K562 (cell line): Measurements from ENCODE around the gene LTBR. TPM values are rescaled to one million over a fixed set of nuclear protein-coding genes. Genes with fewer than 3 reads are reported as not detected.

Source experiments
- ATAC-seq: fragments of 200-7000 bp; cut with Tn5 transposase; 3 replicates; pipeline ENCODE4 v1.9.1; 2020; ENCODE audit warnings: moderate library complexity
- BruUV-seq: library from RNA; stranded (reverse); fragments of 400-500 nt; replicated peaks from 2 replicates; lab custom pipeline; 2021; lab: Mats Ljungman, UMichigan
- CTCF ChIA-PET: fragments of 300-600 bp; formaldehyde crosslinking; extraction: SDS; loops from one replicate; lab custom pipeline; 2021; ENCODE audit warnings: low intra/inter-chr PET ratio; lab: Yijun Ruan, JAX
- POLR2A ChIA-PET: fragments of 300-600, 350-650 bp; sonication (Branson Sonifier 250); formaldehyde crosslinking; extraction: SDS; loops from one replicate; lab custom pipeline; 2021; ENCODE audit warnings: antibody characterized with exemption, inconsistent platforms; lab: Yijun Ruan, JAX
- DNase-seq, 4 experiments: peaks; one replicate each; pipeline versions ENCODE4 v3.0.0 to v3.0.0-alpha.2; 2011 to 2018; ENCODE audit warnings: low spot score in 3 of 4, mixed read lengths in 3 of 4; ENCODE audit errors: extremely low read depth in 1 of 4
- FAIRE-seq: peaks from 2 replicates; lab custom pipeline; 2011; peaks lifted over from hg19 to GRCh38; lab: Jason Lieb, UNC
- H2AFZ ChIP-seq: 2 replicates; pipeline ENCODE4 v1.6.0; 2011; ENCODE audit warnings: low read depth, low read length, control low read depth, inconsistent platforms
- H3K27ac ChIP-seq: fragments of 200-600 bp; 3 replicates; pipeline ENCODE4 v1.8.0; 2011; ENCODE audit warnings: low read depth, mild to moderate bottlenecking, control low read depth, inconsistent platforms, low read length, moderate library complexity, mixed read lengths; ENCODE audit errors: extremely low read depth
- H3K27me3 ChIP-seq, 2 experiments: fragments of 300-600 bp in 1 of 2; 2 replicates in 1 of 2; 3 replicates in 1 of 2; pipeline versions ENCODE4 v1.6.0 to v1.8.0; 2011; ENCODE audit warnings: inconsistent platforms in 2 of 2, low read length in 2 of 2, mild to moderate bottlenecking in 1 of 2, mixed read lengths in 1 of 2, moderate library complexity in 1 of 2; ENCODE audit not compliant: control insufficient read depth in 2 of 2, insufficient read depth in 2 of 2
- H3K36me3 ChIP-seq: fragments of 300-600 bp; 3 replicates; pipeline ENCODE4 v1.8.0; 2011; ENCODE audit warnings: mild to moderate bottlenecking, low read length, inconsistent platforms; ENCODE audit not compliant: control insufficient read depth, insufficient read depth
- H3K4me1 ChIP-seq, 2 experiments: fragments of 200-600 bp in 1 of 2; replicated peaks in 1 of 2; 2 replicates in 1 of 2; 3 replicates in 1 of 2; pipeline versions ENCODE4 v1.5.1 to v1.8.0; 2011; ENCODE audit warnings: inconsistent platforms in 2 of 2, low read length in 2 of 2, mild to moderate bottlenecking in 1 of 2, mixed read lengths in 1 of 2, moderate library complexity in 1 of 2; ENCODE audit not compliant: control insufficient read depth in 2 of 2, insufficient read depth in 2 of 2
- H3K4me2 ChIP-seq: 2 replicates; pipeline ENCODE4 v1.6.1; 2011; ENCODE audit warnings: low read length, control low read depth, inconsistent platforms, mixed read lengths; ENCODE audit not compliant: insufficient read depth
- H3K4me3 ChIP-seq: fragments of 200-600 bp; sonication (generic), shearing (Covaris generic); 2 replicates; pipeline ENCODE4 v1.5.1; 2016; ENCODE audit warnings: control low read depth, inconsistent platforms
- H3K79me2 ChIP-seq: fragments of 200-600 bp; 3 replicates; pipeline ENCODE4 v1.8.0; 2011; ENCODE audit warnings: low read length, inconsistent platforms; ENCODE audit not compliant: control insufficient read depth, insufficient read depth
- H3K9ac ChIP-seq, 2 experiments: 2 replicates each; pipeline versions ENCODE4 v1.6.0 to v1.6.1; 2011; ENCODE audit warnings: low read depth in 2 of 2, low read length in 2 of 2, control low read depth in 1 of 2, inconsistent platforms in 1 of 2, mild to moderate bottlenecking in 1 of 2, mixed read lengths in 1 of 2; ENCODE audit not compliant: insufficient read depth in 1 of 2
- H3K9me1 ChIP-seq: one replicate; pipeline ENCODE4 v1.6.0; 2011; ENCODE audit warnings: inconsistent platforms, mild to moderate bottlenecking, low read length, moderate library complexity; ENCODE audit not compliant: control insufficient read depth, insufficient read depth
- H3K9me3 ChIP-seq: replicated peaks from 2 replicates; pipeline ENCODE4 v1.5.1; 2011; ENCODE audit warnings: low read depth, low read length, inconsistent platforms; ENCODE audit not compliant: control insufficient read depth, insufficient read depth
- H4K20me1 ChIP-seq: replicated peaks from 2 replicates; pipeline ENCODE4 v1.6.1; 2011; ENCODE audit warnings: low read length, inconsistent platforms, mixed read lengths; ENCODE audit not compliant: control insufficient read depth, insufficient read depth
- EP400 ChIP-seq: fragments of 450-650 bp; IDR thresholded peaks from 2 replicates; pipeline ENCODE4 v1.6.1; 2017; ENCODE audit warnings: antibody characterized with exemption, mild to moderate bottlenecking, moderate library complexity
- GABPA ChIP-seq: fragments of 200-800 bp; sonication (Bioruptor generic); conservative IDR thresholded peaks from 2 replicates; pipeline ENCODE4 v1.6.1; 2016; ENCODE audit warnings: low read depth, missing genetic modification characterization, missing compliant biosample characterization
- HDAC3 ChIP-seq: fragments of 450-650 bp; IDR thresholded peaks from 2 replicates; pipeline ENCODE4 v1.6.1; 2018; ENCODE audit warnings: borderline replicate concordance, mild to moderate bottlenecking, moderate library complexity; ENCODE audit not compliant: partially characterized antibody
- HOMEZ ChIP-seq: fragments of 250-450 bp; sonication (Bioruptor Pico); IDR thresholded peaks from 2 replicates; pipeline ENCODE4 v1.4.0; 2020; ENCODE audit warnings: mild to moderate bottlenecking, moderate library complexity
- KLF16 ChIP-seq: IDR thresholded peaks from 2 replicates; pipeline ENCODE4 v1.6.1; 2016; ENCODE audit warnings: antibody characterized with exemption
- MNT ChIP-seq, 2 experiments: fragments of 450-650 bp; conservative IDR thresholded peaks; 2 replicates each; pipeline ENCODE4 v1.6.1; 2017; ENCODE audit warnings: mild to moderate bottlenecking in 2 of 2, moderate library complexity in 2 of 2
- MYNN ChIP-seq, 2 experiments: sonication (generic); formaldehyde crosslinking in 1 of 2; IDR thresholded peaks; 2 replicates each; pipeline versions ENCODE4 v1.5.0 to v1.6.1; 2016 to 2020; ENCODE audit warnings: antibody characterized with exemption in 1 of 2, missing genetic modification reagents in 1 of 2
- NRF1 ChIP-seq, 2 experiments: fragments of 450-650 bp; IDR thresholded peaks in 1 of 2; conservative IDR thresholded peaks in 1 of 2; 2 replicates each; pipeline ENCODE4 v1.6.1; 2014; ENCODE audit warnings: mild to moderate bottlenecking in 2 of 2
- POLR2H ChIP-seq: IDR thresholded peaks from 2 replicates; pipeline ENCODE4 v1.6.1; 2016; ENCODE audit warnings: missing genetic modification characterization, low read depth, mild to moderate bottlenecking, control low read depth, missing compliant biosample characterization, moderate library complexity
- SRF ChIP-seq, 2 experiments: fragments of 250-450, 450-650 bp in 1 of 2; sonication (Bioruptor Pico) in 1 of 2; sonication (generic) in 1 of 2; formaldehyde crosslinking; IDR thresholded peaks; 2 replicates each; pipeline versions ENCODE4 v1.5.0 to v1.5.1; 2020 to 2022; ENCODE audit warnings: mild to moderate bottlenecking in 1 of 2, missing genetic modification reagents in 1 of 2
- ZFP36 ChIP-seq: fragments of 150-350 bp; IDR thresholded peaks from 2 replicates; pipeline ENCODE4 v1.6.1; 2018; ENCODE audit warnings: low read length, low read depth; ENCODE audit not compliant: partially characterized antibody
- ZNF408 ChIP-seq: fragments of 250-450 bp; sonication (Bioruptor Pico); IDR thresholded peaks from 2 replicates; pipeline ENCODE4 v1.4.0; 2020; ENCODE audit warnings: low read depth, mild to moderate bottlenecking, moderate library complexity
- ZNF57 ChIP-seq: fragments of 450-650 bp; formaldehyde crosslinking; IDR thresholded peaks from 2 replicates; pipeline ENCODE4 v1.4.0; 2020; ENCODE audit warnings: mild to moderate bottlenecking, moderate library complexity
- ZNF764 ChIP-seq: fragments of 250-450 bp; sonication (Bioruptor Pico); IDR thresholded peaks from 2 replicates; pipeline ENCODE4 v1.4.0; 2020; ENCODE audit warnings: low read depth, mild to moderate bottlenecking, moderate library complexity
- ZNF766 ChIP-seq: fragments of 200-800 bp; sonication (Bioruptor generic); conservative IDR thresholded peaks from 2 replicates; pipeline ENCODE4 v1.6.1; 2016; ENCODE audit warnings: missing genetic modification characterization, missing compliant biosample characterization
- WGBS: fragments of 100-300 bp; shearing (Covaris generic); methylation state at CpG from one replicate; pipeline ENCODE4 v1.1.6; 2016; ENCODE audit warnings: low coverage, mixed read lengths; ENCODE audit not compliant: insufficient coverage; ENCODE audit errors: missing lambda C conversion rate; 5-methylcytosine and 5-hydroxymethylcytosine counted together
- in situ Hi-C: fragments of 300-500 bp; cut with MboI; formaldehyde crosslinking; loops from 4 replicates; pipeline ENCODE4 v1.15.0; 2018; ENCODE audit warnings: inconsistent platforms, mixed read lengths
- intact Hi-C: fragments of 100-400 bp; cut with micrococcal nuclease; formaldehyde crosslinking; loops from 2 replicates; pipeline ENCODE4 v1.14.2; 2022
- polyA plus RNA-seq, 8 experiments: library from polyadenylated mRNA; depleted of rRNA in 4 of 8; stranded (reverse) in 5 of 8; unstranded in 3 of 8; fragments of >200 nt; fragmentation: Nextera tagmentation in 2 of 8; fragmentation: Illumina TruSeq in 1 of 8; extraction: Ambion mirVana in 2 of 8; extraction: Trizol in 1 of 8; gene quantifications; 2 replicates each; pipeline versions ENCODE4 v1.2.1 to v1.2.3, GENCODE V29; 2011 to 2014; ENCODE audit warnings: inconsistent platforms in 1 of 8, missing spikeins in 1 of 8
- total RNA-seq, 7 experiments: library from RNA; depleted of rRNA in 6 of 7; stranded (reverse); fragments of >200 nt in 6 of 7; fragmentation: Illumina TruSeq in 2 of 7; extraction: Trizol in 2 of 7; gene quantifications; 2 replicates each; pipeline versions ENCODE4 v1.2.1 to v1.2.3, GENCODE V29; 2011 to 2021; ENCODE audit warnings: low replicate concordance in 1 of 7

Gene LTBR
- total and polyA plus RNA-seq, 9 of the 15 experiments (the other 6 are each of a cell fraction or from before 2014, with no cell fraction given): 0.96 to 69.0 (median 35.3) TPM

GRCh38 chr12:6367969-6368892 is 15.7 kb upstream of the LTBR start:
- H4K20me1 ChIP-seq: no peaks in the 10 kb centered on the region
- DNase-seq: peak in 2 of 4 experiments; percentile 71 to 77
- BruUV-seq: TSS peak; percentile 90
- H3K9ac ChIP-seq: peak overlapping the region in 1 of 2 experiments; percentile 48; a peak in 2 of 4 replicates
- peak; percentile 74 for ATAC-seq
- H3K27me3 ChIP-seq: no peaks in the 10 kb centered on the region
- no peaks in the 10 kb centered on the region for H3K36me3 ChIP-seq
- FAIRE-seq: peak; percentile 84
- no peak overlapping the region for H3K4me3 ChIP-seq
- H3K27ac ChIP-seq: peak overlapping the region; percentile 82
- peak overlapping the region; percentile 86 for H2AFZ ChIP-seq
- ChIA-PET POLR2A (interaction anchor here (0.6 to 1.6 kb wide), 4 partner anchors 13 to 50 kb away, joined by 3 to 6 read pairs (median 4); no protein-coding TSS in a partner anchor), CTCF (no interaction called here)
- intact Hi-C loops: loop anchor here (2.0 kb wide), 1 partner anchor 33 kb away; no protein-coding TSS in a partner anchor
- H3K9me1 ChIP-seq: peaks cover 4% of the 10 kb centered on the region
- no peaks in the 10 kb centered on the region for H3K9me3 ChIP-seq
- H3K79me2 ChIP-seq: no peaks in the 10 kb centered on the region
- peaks cover 33 to 38% of the 10 kb centered on the region in 2 experiments; a peak in 4 of 5 replicates for H3K4me1 ChIP-seq
- peak overlapping the region; percentile 45 for H3K4me2 ChIP-seq
- WGBS: 29% methylated on average over 15 of the region's 15 CpGs
- in situ Hi-C loops: no loop called here
- peak; percentile 94 for TF ChIP-seq ZNF766 (CRISPR knock-in tag)
- TF ChIP-seq GABPA: peak; percentile 63
- peak; percentile 80 for TF ChIP-seq POLR2H (tag)
- TF ChIP-seq ZNF408 (CRISPR knock-in tag): no peak
- TF ChIP-seq NRF1 (conservative IDR thresholded peaks at IDR 0.05 in 1 of 2, IDR thresholded peaks at IDR 0.05 in 1 of 2): no peak
- TF ChIP-seq ZFP36: peak; percentile 52
- TF ChIP-seq EP400: 0 out of 2 replicates have a peak, but pooled peaks have one; percentile 18
- no peak for TF ChIP-seq HDAC3
- TF ChIP-seq HOMEZ (CRISPR knock-in tag): no peak
- TF ChIP-seq ZNF57: no peak
- TF ChIP-seq MYNN (IDR thresholded peaks at IDR 0.05): no peak
- no peak for TF ChIP-seq MYNN (CRISPR knock-in tag; IDR thresholded peaks at IDR 0.05)
- no peak for TF ChIP-seq KLF16
- TF ChIP-seq SRF (CRISPR knock-in tag; IDR thresholded peaks at IDR 0.05): peak; percentile 85 to 99
- TF ChIP-seq MNT (conservative IDR thresholded peaks at IDR 0.05): 0 out of 4 replicates have a peak, but pooled peaks of 1 of the 2 experiments have one; percentile 8
- no peak for TF ChIP-seq ZNF764 (CRISPR knock-in tag)
